Mucosa of descending colon (tissue), 3 donors: ENCODE measurements around the gene QSER1. TPM values are rescaled to one million over a fixed set of nuclear protein-coding genes. Genes with fewer than 3 reads are reported as not detected.

Experiments
- ATAC-seq: fragments of 200-7000 bp; cut with Tn5 transposase; one replicate; pipeline ENCODE4 v1.9.1; 2020; ENCODE audit warnings: mild to moderate bottlenecking, moderate library complexity
- DNase-seq, 3 donors: peaks; one replicate each; pipeline ENCODE4 v3.0.0-alpha.2; 2020
- H3K36me3 ChIP-seq: fragments of 200-600 bp; one replicate; pipeline ENCODE4 v1.8.0; 2021; ENCODE audit warnings: low read depth, mild to moderate bottlenecking
- H3K4me1 ChIP-seq: fragments of 200-600 bp; one replicate; pipeline ENCODE4 v1.8.0; 2021; ENCODE audit warnings: low read depth, mild to moderate bottlenecking
- H3K4me3 ChIP-seq: fragments of 200-600 bp; one replicate; pipeline ENCODE4 v1.8.0; 2021; ENCODE audit warnings: mild to moderate bottlenecking
- H3K9me3 ChIP-seq: fragments of 200-600 bp; one replicate; pipeline ENCODE4 v1.8.0; 2021; ENCODE audit warnings: mild to moderate bottlenecking
- CTCF ChIP-seq: fragments of 200-600 bp; IDR thresholded peaks from one replicate; pipeline ENCODE4 v1.8.0; 2022; ENCODE audit warnings: antibody characterized with exemption, mild to moderate bottlenecking
- intact Hi-C, 2 donors: fragments of 100-400 bp; cut with DNase I in 1 of 2; cut with micrococcal nuclease in 1 of 2; formaldehyde crosslinking; loops; one replicate each; pipeline versions ENCODE4 v1.11.0 to v1.11.1; 2022; cut with DNase I, micrococcal nuclease
- total RNA-seq, 3 donors: library from RNA; stranded (reverse); fragmentation: NEBNext Ultra II Directional in 2 of 3; extraction: Animal tissue kit (Norgen Biotek cat#: 25700) in 2 of 3; gene quantifications; one replicate each; pipeline versions ENCODE4 v1.2.1 to v1.2.4, GENCODE V29; 2021 to 2023
- donor health status: DM: no; HTN: no; CAD: no; lungs with moderate emphysema.
- donor health status: DM: no; HTN: no; CAD: no.
- donor health status: DM: no; HTN: yes; CAD: no.

QSER1 gene
- total RNA-seq, 3 donors from 2014 or later = 20.3 to 30.1 (median 25.9) TPM

GRCh38 chr11:33005175-33005574 lies 112.6 kb downstream of the QSER1 start:
- H3K36me3 ChIP-seq = no peaks in the 10 kb centered on the region
- TF ChIP-seq CTCF = no peak
- no peak overlapping the region for H3K4me3 ChIP-seq
- DNase-seq (no peak), ATAC-seq (peak; percentile 69)
- no peaks in the 10 kb centered on the region for H3K4me1 ChIP-seq
- H3K9me3 ChIP-seq = no peaks in the 10 kb centered on the region
- intact Hi-C loops = no loop called here

DNA sequence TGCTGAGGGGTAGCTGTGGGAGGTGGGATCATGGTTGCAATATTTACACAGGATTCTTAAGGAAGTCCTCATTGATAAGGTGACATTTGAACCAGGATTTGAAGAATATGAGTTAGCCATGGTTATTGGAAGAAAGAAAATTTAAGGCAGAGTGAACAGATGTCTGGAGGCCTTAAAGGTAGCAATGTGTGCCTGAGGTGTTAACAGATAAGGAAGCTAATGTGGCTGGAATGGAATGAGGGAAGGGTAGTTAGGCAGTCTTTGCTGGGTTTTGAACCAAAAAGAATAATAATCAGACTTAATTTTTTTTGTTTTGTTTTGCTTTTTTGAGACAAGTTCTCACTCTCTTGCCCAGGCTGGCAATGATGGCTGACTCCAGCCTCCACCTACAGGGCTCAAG lies 113.4 kb downstream of the QSER1 start:
- Histone ChIP-seq H3K4me3 (no peak overlapping the region), H3K36me3 (no peaks in the 10 kb centered on the region), H3K4me1 (no peaks in the 10 kb centered on the region), H3K9me3 (no peaks in the 10 kb centered on the region)
- DNase-seq (no peak), ATAC-seq (no peak)
- TF ChIP-seq CTCF = no peak
- intact Hi-C loops = no loop called here

DNA sequence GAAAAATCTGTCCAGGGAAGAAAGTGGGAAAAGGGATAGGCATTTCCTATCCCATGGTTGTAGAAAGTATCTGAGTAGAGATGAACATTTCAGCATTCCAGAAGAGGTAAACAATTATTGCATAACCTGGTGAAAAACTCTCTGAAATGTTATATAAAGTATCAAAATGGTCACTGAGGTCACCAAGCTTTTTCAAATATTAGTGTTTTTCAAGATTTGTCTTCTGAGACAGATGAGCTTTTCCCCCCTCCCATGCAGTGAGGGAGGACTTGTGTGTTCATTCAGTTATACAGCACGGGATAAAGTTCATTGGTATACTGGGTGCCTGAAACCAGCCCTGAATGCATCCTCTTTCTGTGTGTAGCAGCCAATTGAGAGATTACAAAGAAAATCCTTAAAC lies 121.1 kb downstream of the QSER1 start:
- DNase-seq = no peak
- no peak for TF ChIP-seq CTCF
- intact Hi-C loops = no loop called here
- no peaks in the 10 kb centered on the region for H3K36me3 ChIP-seq
- no peaks in the 10 kb centered on the region for H3K9me3 ChIP-seq
- ATAC-seq = no peak
- peaks cover 20% of the 10 kb centered on the region for H3K4me1 ChIP-seq
- no peak overlapping the region for H3K4me3 ChIP-seq

- no peak for TF ChIP-seq CTCF
- H3K36me3 ChIP-seq = no peaks in the 10 kb centered on the region
- ATAC-seq (peak; percentile 95), DNase-seq (peak; percentile 91 to 96 (median 92))
- H3K9me3 ChIP-seq = no peaks in the 10 kb centered on the region
- intact Hi-C loops = no loop called here
- peak within 1 kb of the TSS; percentile 33 for H3K4me3 ChIP-seq
- peaks cover 20% of the 10 kb centered on the region for H3K4me1 ChIP-seq
Measured at GRCh38 chr11:33015621-33016551, 123.3 kb downstream of the QSER1 start, which contains the start of gene DEPDC7. Gene DEPDC7 (plus strand): TSS chr11:33015878. CDS start chr11:33015956, 78 bp downstream.

GRCh38 chr11:33016654-33017053 lies 124.0 kb downstream of the QSER1 start:
- no peak overlapping the region for H3K4me3 ChIP-seq
- no peak for TF ChIP-seq CTCF
- no peaks in the 10 kb centered on the region for H3K36me3 ChIP-seq
- no peak for DNase-seq
- H3K4me1 ChIP-seq = peaks cover 15% of the 10 kb centered on the region
- no peak for ATAC-seq
- intact Hi-C loops = no loop called here
- no peaks in the 10 kb centered on the region for H3K9me3 ChIP-seq
